ENCODE data around the gene RAD1. TPM values are rescaled to one million over a fixed set of nuclear protein-coding genes. Genes with fewer than 3 reads are reported as not detected.

The RAD1 gene
- total RNA-seq, 1 experiment from 2014 or later = 24.8 TPM

- H3K4me1 ChIP-seq (ENCODE audit: control insufficient read depth in 1 of 2, insufficient read depth in 2 of 2, low read length in 2 of 2) = peaks cover 0 to 5% of the 10 kb centered on the region in 2 experiments; a peak in 2 of 4 replicates
- DNase-seq (ENCODE audit: low read depth, low spot score) (no peak), ATAC-seq (peak; percentile 63; the same call in 1 of the 2 replicates)
- ChIA-PET RAD21 (ENCODE audit: low non-redundant PET in 1 of 2, low total read pairs in 2 of 2, uncharacterized antibody in 2 of 2, unreplicated experiment in 2 of 2) (no interaction called here), POLR2A (interaction anchor here (1.2 kb wide), 1 partner anchor 10 kb away, joined by 5 read pairs; the partner anchor contains the start of genes BRIX1 and RAD1), CTCF (interaction anchor here (1.0 kb wide), 1 partner anchor 419 kb away, joined by 7 read pairs; no protein-coding TSS in a partner anchor)
- no peaks in the 10 kb centered on the region for H4K20me1 ChIP-seq (ENCODE audit: insufficient read depth)
- no peaks in the 10 kb centered on the region for H3K27me3 ChIP-seq (ENCODE audit: insufficient read depth, low read length)
- no TSS peak for BruUV-seq (replicated peaks)
- H3K36me3 ChIP-seq (ENCODE audit: control insufficient read depth in 1 of 2, insufficient read depth in 2 of 2, low read length in 2 of 2) = peaks cover 0 to 8% of the 10 kb centered on the region in 2 experiments; a peak in 2 of 4 replicates
- H3K4me3 ChIP-seq (replicated peaks in 1 of 2; ENCODE audit: low read depth in 1 of 2, low read length in 2 of 2) = no peak overlapping the region
- intact Hi-C loops (cut with micrococcal nuclease) = no loop called here
- TF ChIP-seq SP1 (IDR thresholded peaks at IDR 0.05; ENCODE audit: low read depth) = no peak
- no peak for TF ChIP-seq SRF (IDR thresholded peaks at IDR 0.05; ENCODE audit: low read depth)
- no peak for TF ChIP-seq REST (IDR thresholded peaks at IDR 0.05; ENCODE audit: low read depth)
- no peak for TF ChIP-seq JUND (IDR thresholded peaks at IDR 0.05)
- TF ChIP-seq YY1 (IDR thresholded peaks at IDR 0.05; ENCODE audit: extremely low read depth, insufficient replicate concordance, low read depth, low read length) = no peak
- peak; percentile 44 for TF ChIP-seq RAD21 (IDR thresholded peaks at IDR 0.05; ENCODE audit: low read depth)
- TF ChIP-seq ATF3 (IDR thresholded peaks at IDR 0.05) = no peak
- TF ChIP-seq CTCF (IDR thresholded peaks at IDR 0.05 in 2 of 3, conservative IDR thresholded peaks at IDR 0.05 in 1 of 3; ENCODE audit: borderline replicate concordance in 1 of 3, insufficient read depth in 1 of 3, low read depth in 2 of 3, low read length in 2 of 3) = peak; percentile 15 to 44 (median 40); a peak in 3 of 6 replicates
- TF ChIP-seq ZBTB33 (IDR thresholded peaks at IDR 0.05; ENCODE audit: extremely low read depth, insufficient replicate concordance, low read length) = no peak
- TF ChIP-seq POLR2AphosphoS5 (IDR thresholded peaks at IDR 0.05; ENCODE audit: low read depth, low read length) = no peak
- no peak overlapping the region for H3K27ac ChIP-seq (ENCODE audit: low read depth, low read length)
- no peaks in the 10 kb centered on the region for H3K79me2 ChIP-seq (ENCODE audit: insufficient read depth, low read length)
- no peak overlapping the region for H3K9ac ChIP-seq (ENCODE audit: low read length)
- no peaks in the 10 kb centered on the region for H3K9me3 ChIP-seq (ENCODE audit: control insufficient read depth in 1 of 2, insufficient read depth in 1 of 2, low read depth in 1 of 2, low read length in 2 of 2)
- no peak overlapping the region for H3K4me2 ChIP-seq (ENCODE audit: low read length)
- no peak overlapping the region for H2AFZ ChIP-seq (ENCODE audit: low read depth, low read length, poor library complexity, severe bottlenecking)
- no peaks in the 10 kb centered on the region for H3K9me2 ChIP-seq (ENCODE audit: insufficient read depth)
Measured at GRCh38 chr5:34905564-34905963, 9.7 kb downstream of the RAD1 start.

Measured in HCT116 (cell line).